Gastroesophageal sphincter (tissue), 4 donors: Measurements from ENCODE around the gene ZBTB17. TPM values are rescaled to one million over a fixed set of nuclear protein-coding genes. Genes with fewer than 3 reads are reported as not detected.

Experiments
- ATAC-seq: fragments of 150-250 bp; one replicate; pipeline ENCODE4 v1.9.1; 2016; ENCODE audit warnings: mild to moderate bottlenecking, moderate library complexity
- H3K27ac ChIP-seq, 4 donors: fragments of 200-600 bp; sonication (generic) in 3 of 4; 1 replicate in 3 of 4; 2 replicates in 1 of 4; pipeline ENCODE4 v1.5.1; 2016 to 2019
- H3K27me3 ChIP-seq: fragments of 200-600 bp; sonication (generic); one replicate; pipeline ENCODE4 v1.5.1; 2019
- H3K36me3 ChIP-seq, 2 donors: fragments of 200-600 bp; sonication (generic); one replicate each; pipeline ENCODE4 v1.5.1; 2019; ENCODE audit warnings: control low read depth in 1 of 2
- H3K4me1 ChIP-seq, 3 donors: fragments of 200-600 bp; sonication (generic); 1 replicate in 2 of 3; 2 replicates in 1 of 3; pipeline ENCODE4 v1.5.1; 2016 to 2019; ENCODE audit warnings: control low read depth in 2 of 3
- H3K4me3 ChIP-seq, 2 donors: fragments of 200-600 bp; sonication (generic); one replicate each; pipeline ENCODE4 v1.5.1; 2019; ENCODE audit warnings: mild to moderate bottlenecking in 1 of 2, moderate library complexity in 1 of 2
- H3K9me3 ChIP-seq, 3 donors: fragments of 200-600 bp; sonication (generic); one replicate each; pipeline ENCODE4 v1.5.1; 2017 to 2019; ENCODE audit warnings: control low read depth in 2 of 3
- EP300 ChIP-seq: sonication (generic); formaldehyde crosslinking; IDR thresholded peaks from one replicate; pipeline ENCODE4 v1.6.1; 2017; ENCODE audit warnings: antibody characterized with exemption, mild to moderate bottlenecking
- POLR2A ChIP-seq, 2 donors: fragments of 450-650 bp; IDR thresholded peaks; one replicate each; pipeline ENCODE4 v1.6.1; 2017; ENCODE audit warnings: antibody characterized with exemption in 2 of 2, mild to moderate bottlenecking in 2 of 2, moderate library complexity in 1 of 2
- POLR2AphosphoS5 ChIP-seq: sonication (generic); formaldehyde crosslinking; IDR thresholded peaks from one replicate; pipeline ENCODE4 v1.6.1; 2017; ENCODE audit warnings: antibody characterized with exemption
- WGBS, 2 donors: methylation state at CpG; one replicate each; pipeline ENCODE4 v1.1.5; 2018; ENCODE audit warnings: low coverage in 1 of 2; 5-methylcytosine and 5-hydroxymethylcytosine counted together
- total RNA-seq, 4 donors: library from RNA; depleted of rRNA; stranded (reverse); fragments of >200 nt; gene quantifications; one replicate each; pipeline ENCODE4 v1.1.0, GENCODE V29; 2016
- TF ChIP-seq, protein P1 (sequence below), 4 experiments: fragments of 200-600 bp in 2 of 4; fragments of 450-650 bp in 2 of 4; sonication (generic) in 1 of 4; IDR thresholded peaks; one replicate each; pipeline ENCODE4 v1.5.1; 2017 to 2019; ENCODE audit warnings: antibody characterized with exemption in 4 of 4, mild to moderate bottlenecking in 2 of 4, moderate library complexity in 2 of 4

ZBTB17 gene
- total RNA-seq, 4 donors from 2014 or later = 24.0 to 65.7 (median 29.0) TPM

DNA sequence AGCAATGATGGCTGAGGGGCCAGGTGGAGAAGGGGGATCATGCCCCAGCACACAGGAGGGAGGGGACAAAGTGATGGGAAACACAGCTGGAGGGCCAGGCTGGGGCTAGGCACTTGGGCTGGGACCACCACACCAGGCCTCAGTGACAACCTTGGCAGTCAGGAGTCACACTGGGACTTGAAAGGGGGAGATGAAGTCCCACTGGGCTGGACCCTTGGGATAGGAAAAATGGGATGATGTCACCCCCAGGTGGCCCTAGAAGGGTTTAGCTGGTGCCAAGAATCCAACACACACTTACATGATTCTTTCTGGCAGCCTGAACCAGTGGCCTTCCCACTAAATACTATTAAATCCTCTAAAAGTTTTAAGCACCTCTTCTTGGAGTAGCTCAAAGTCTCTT is 17.1 kb downstream of the ZBTB17 start:
- peaks cover 0 to 7% of the 10 kb centered on the region in 2 donors for H3K36me3 ChIP-seq
- H3K27me3 ChIP-seq = no peaks in the 10 kb centered on the region
- peak; percentile 20 for ATAC-seq
- TF ChIP-seq, protein P1, sequence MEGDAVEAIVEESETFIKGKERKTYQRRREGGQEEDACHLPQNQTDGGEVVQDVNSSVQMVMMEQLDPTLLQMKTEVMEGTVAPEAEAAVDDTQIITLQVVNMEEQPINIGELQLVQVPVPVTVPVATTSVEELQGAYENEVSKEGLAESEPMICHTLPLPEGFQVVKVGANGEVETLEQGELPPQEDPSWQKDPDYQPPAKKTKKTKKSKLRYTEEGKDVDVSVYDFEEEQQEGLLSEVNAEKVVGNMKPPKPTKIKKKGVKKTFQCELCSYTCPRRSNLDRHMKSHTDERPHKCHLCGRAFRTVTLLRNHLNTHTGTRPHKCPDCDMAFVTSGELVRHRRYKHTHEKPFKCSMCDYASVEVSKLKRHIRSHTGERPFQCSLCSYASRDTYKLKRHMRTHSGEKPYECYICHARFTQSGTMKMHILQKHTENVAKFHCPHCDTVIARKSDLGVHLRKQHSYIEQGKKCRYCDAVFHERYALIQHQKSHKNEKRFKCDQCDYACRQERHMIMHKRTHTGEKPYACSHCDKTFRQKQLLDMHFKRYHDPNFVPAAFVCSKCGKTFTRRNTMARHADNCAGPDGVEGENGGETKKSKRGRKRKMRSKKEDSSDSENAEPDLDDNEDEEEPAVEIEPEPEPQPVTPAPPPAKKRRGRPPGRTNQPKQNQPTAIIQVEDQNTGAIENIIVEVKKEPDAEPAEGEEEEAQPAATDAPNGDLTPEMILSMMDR (IDR thresholded peaks at IDR 0.05) = peak in 2 of 4 experiments; percentile 5 to 28
- TF ChIP-seq POLR2A (IDR thresholded peaks at IDR 0.05) (no peak), EP300 (no peak), POLR2AphosphoS5 (no peak)
- H3K27ac ChIP-seq = peak overlapping the region in 2 of 4 donors; percentile 29 to 54
- H3K9me3 ChIP-seq = no peaks in the 10 kb centered on the region
- H3K4me1 ChIP-seq = peaks cover 2 to 89% (median 16%) of the 10 kb centered on the region in 3 donors
- H3K4me3 ChIP-seq = no peak overlapping the region

DNA sequence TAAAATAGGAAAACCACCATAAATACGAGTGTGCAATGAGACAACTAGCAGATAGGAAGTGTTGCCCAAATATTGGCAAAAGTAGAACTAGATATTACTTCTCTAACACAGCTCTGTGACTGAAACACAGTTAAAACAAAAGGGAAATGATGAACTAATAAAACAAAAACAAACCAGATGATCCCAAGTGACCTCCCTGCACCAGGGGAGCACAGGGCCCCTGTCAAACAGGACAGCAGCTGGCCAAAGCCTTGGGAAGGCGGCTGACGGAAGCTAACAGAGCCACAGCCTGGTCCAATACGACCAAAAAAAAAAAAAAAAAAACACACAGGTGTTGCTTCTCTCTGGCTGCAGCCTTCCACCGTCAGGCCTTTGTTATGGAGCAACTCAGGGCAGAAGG is 17.8 kb downstream of the ZBTB17 start:
- no peak for ATAC-seq
- no peak for TF ChIP-seq POLR2AphosphoS5
- TF ChIP-seq POLR2A (IDR thresholded peaks at IDR 0.05) = no peak
- TF ChIP-seq, protein P1 (IDR thresholded peaks at IDR 0.05) = no peak
- no peak for TF ChIP-seq EP300
- Histone ChIP-seq H3K27me3 (no peaks in the 10 kb centered on the region), H3K4me3 (no peak overlapping the region), H3K9me3 (no peaks in the 10 kb centered on the region), H3K36me3 (peaks cover 0 to 7% of the 10 kb centered on the region in 2 donors), H3K27ac (peak overlapping the region in 2 of 4 donors; percentile 29 to 54), H3K4me1 (peaks cover 0 to 89% (median 17%) of the 10 kb centered on the region in 3 donors)
- WGBS, 2 donors = 51% methylated on average over 2 of the region's 5 CpGs; no CpG with 5 or more reads in 1 of the 2 donors

DNA sequence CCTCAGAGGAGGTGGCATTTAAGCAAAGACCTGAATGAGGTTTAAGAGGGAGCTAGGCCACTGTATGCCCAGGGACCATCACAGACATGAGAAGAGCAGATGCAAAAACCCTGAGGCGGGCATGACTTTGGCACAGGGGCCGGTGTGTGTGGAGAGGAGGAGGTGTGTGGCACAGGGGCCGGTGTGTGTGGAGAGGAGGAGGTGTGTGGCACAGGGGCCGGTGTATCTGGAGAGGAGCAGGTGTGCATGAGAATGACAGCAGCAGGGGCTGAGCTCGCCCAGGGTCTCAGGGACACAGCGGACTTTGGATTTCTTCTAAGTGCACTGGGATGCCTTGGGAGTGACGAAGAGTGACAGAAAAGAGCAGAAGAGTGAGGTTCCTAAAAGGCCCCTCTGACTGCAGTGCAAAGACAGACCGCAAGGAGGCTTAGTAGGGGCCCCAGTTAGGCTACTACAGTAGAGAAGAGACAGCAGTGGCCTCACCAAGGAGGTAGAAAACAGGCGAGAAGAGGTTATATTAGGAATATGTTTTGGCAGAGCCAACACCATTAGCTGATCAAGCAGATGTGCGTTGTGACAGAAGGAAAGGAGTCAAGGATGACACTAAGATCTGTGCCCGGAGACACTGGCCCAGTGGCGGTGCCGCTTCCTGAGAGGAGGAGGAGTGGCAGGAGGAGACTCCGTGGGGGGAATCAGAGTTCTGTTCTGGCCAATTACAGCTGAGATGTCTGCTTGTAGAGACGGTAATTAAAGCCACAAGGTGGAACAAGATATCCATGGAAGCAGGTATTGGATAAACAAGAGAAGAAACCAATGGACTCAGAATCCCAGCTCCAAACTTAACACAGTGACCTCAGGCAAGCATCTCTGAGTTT is 18.4 kb downstream of the ZBTB17 start:
- H3K4me3 ChIP-seq = no peak overlapping the region
- H3K27me3 ChIP-seq = no peaks in the 10 kb centered on the region
- TF ChIP-seq, protein P1 (IDR thresholded peaks at IDR 0.05) = peak in 2 of 4 experiments; percentile 12 to 22
- TF ChIP-seq EP300 = no peak
- no peak for ATAC-seq
- H3K4me1 ChIP-seq = peaks cover 0 to 89% (median 16%) of the 10 kb centered on the region in 3 donors
- WGBS, 2 donors = 83% methylated on average over 11 to 15 of the region's 15 CpGs
- no peaks in the 10 kb centered on the region for H3K9me3 ChIP-seq
- peaks cover 0 to 7% of the 10 kb centered on the region in 2 donors for H3K36me3 ChIP-seq
- peak overlapping the region in 1 of 4 donors; percentile 29 for H3K27ac ChIP-seq

DNA sequence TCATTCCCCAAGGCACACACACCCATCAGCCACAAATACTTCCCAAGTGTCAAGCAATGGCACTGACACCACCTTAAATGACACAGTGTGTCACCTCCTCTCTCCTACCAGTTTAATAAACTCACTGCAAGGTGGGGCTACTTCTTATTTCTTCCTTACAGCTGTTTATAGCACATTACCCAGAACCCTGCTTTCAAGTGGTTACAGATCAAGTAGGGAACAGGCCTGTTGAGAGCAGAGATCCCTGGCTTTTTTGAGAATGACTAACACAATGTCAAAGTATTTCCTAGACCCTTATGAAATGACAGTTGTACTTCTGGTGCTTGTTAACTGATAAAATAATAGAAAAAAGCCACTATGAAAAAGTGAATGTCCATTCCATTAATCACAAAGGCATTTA is 19.8 kb downstream of the ZBTB17 start:
- ATAC-seq = no peak
- Histone ChIP-seq H3K36me3 (peaks cover 0 to 7% of the 10 kb centered on the region in 2 donors), H3K27me3 (no peaks in the 10 kb centered on the region), H3K9me3 (no peaks in the 10 kb centered on the region), H3K4me1 (peaks cover under 1 to 93% (median 22%) of the 10 kb centered on the region in 3 donors), H3K27ac (peak overlapping the region in 3 of 4 donors; percentile 10 to 46 (median 17)), H3K4me3 (no peak overlapping the region)
- TF ChIP-seq POLR2AphosphoS5 (no peak), EP300 (no peak), POLR2A (IDR thresholded peaks at IDR 0.05) (no peak)
- TF ChIP-seq, protein P1 (IDR thresholded peaks at IDR 0.05) = no peak

DNA sequence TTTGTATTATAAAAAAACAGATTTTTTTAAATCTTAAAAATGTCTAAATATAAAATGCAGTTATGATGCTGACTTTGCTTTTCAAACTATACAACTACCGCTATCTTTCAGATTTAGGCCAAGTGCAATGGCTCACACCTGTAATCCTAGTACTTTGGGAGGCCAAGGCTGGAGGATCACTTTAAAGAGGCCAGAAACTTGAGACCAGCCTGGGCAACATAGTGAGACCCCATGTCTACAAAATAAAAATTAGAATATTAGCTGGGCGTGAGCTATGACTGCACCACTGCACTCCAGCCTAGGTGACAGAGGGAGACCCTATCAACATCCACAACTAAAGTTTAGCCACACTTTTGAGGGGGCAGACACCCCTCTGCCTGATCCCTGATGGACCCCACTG is 20.3 kb downstream of the ZBTB17 start:
- Histone ChIP-seq H3K27ac (peak overlapping the region in 3 of 4 donors; percentile 10 to 46 (median 17)), H3K9me3 (no peaks in the 10 kb centered on the region), H3K4me1 (peaks cover 6 to 96% (median 28%) of the 10 kb centered on the region in 3 donors), H3K4me3 (no peak overlapping the region), H3K27me3 (no peaks in the 10 kb centered on the region), H3K36me3 (peaks cover 0 to 7% of the 10 kb centered on the region in 2 donors)
- ATAC-seq = no peak
- WGBS, 2 donors = 92 to 100% methylated on average over 1 of the region's 2 CpGs
- TF ChIP-seq, protein P1 (IDR thresholded peaks at IDR 0.05) = no peak
- no peak for TF ChIP-seq POLR2A (IDR thresholded peaks at IDR 0.05)
- TF ChIP-seq POLR2AphosphoS5 = no peak
- no peak for TF ChIP-seq EP300
